D341Med (cell line): ENCODE data around the gene TERB2.
"Not testable (repeated sequence)": the region's sequence is repeated elsewhere in the genome, so short reads cannot be mapped to it uniquely, and the experiment has no call there.

ENCODE experiments used
- DNase-seq: peaks from one replicate; pipeline ENCODE4 v3.0.0; 2012; ENCODE audit warnings: low spot score

Gene TERB2

DNA sequence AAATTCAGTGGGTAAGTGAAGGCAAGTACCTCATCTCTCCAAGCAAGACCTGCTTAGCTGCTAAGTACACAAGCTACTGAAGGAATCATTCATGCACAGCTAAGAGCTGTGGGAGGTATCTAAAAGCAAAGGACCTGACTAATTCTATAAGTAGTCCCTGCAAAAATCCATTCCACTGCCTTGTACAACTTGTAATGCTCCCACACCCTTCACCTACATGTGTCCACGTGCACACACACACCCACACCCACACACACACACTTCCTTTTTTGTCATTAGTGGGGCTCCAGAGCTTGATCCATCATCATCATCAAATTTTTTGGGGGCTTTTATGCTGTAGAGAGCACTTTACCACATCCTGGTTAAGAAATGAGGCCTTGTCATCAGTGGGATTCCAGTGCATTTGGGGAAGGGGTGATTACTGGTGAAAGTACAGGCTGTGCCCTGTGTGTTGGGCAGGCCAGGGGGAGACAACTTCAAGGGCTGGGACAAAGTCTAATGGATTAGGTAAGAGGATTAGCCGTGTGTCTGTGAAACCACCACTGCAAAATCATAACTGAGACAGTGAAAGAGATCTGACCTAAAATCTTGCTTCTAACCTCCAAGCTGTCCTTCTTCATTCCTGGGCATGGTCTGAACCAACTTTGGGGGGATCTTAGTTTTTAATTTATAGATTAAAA, 47.4 kb downstream of the TERB2 start:
- not testable (repeated sequence) for DNase-seq

DNA sequence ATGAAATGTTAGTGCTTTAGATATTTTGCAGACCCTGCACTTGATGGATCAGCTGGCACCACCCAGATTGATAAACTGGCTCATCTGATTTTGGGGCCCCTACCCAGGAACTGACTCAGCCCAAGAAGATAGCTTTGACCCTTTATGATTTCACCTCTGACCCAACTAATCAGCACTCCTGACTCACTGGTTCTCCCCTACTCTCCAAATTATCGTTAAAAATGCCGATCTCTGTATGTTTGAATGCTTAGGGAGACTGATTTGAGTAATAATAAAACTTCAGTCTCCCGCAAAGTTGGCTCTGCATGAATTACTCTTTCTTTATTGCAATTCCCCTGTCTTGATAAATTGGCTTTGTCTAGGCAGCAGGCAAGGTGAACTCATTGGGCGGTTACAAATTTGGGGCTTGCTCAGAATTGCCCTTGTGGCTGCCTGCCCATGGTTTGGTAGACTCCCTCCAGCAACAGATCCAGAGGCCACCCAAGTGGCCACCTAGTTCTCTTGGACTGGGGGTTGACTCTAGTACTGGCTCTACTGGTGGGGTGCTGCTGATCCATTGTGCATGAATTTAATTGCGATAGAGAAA, 48.2 kb downstream of the TERB2 start:
- DNase-seq, result not testable (repeated sequence)

DNA sequence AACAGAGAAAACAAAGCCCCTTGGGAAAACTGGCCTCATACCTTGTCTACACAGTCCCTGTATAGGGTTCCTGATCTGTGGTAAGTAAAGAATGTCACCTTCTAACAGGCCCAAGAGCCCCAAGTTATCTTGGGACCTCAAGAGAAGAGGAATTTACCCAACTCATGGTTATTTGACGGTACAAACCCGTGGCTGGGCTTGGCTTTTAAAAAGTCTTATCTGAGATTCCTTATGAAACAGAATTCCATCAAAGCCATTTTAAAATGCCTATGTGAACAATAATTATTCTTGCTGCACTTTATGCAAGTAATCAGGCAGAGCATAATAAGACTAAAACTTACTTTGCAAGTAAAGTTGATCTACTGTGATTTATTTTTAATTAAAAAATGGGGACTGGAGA, 52.6 kb downstream of the TERB2 start:
- no peak for DNase-seq

DNA sequence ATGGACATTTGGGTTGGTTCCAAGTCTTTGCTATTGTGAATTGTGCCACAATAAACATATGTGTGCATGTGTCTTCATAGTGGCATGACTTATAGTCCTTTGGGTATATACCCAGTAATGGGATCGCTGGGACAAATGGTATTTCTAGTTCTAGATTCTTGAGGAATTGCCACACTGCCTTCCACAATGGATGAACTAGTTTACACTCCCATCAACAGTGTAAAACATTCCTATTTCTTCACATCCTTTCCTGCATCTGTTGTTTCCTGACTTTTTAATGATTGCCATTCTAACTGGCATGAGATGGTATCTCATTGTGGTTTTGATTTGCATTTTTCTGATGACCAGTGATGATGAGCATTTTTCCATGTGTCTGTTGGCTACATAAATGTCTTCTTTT, 58.6 kb downstream of the TERB2 start:
- not testable (repeated sequence) for DNase-seq

DNA sequence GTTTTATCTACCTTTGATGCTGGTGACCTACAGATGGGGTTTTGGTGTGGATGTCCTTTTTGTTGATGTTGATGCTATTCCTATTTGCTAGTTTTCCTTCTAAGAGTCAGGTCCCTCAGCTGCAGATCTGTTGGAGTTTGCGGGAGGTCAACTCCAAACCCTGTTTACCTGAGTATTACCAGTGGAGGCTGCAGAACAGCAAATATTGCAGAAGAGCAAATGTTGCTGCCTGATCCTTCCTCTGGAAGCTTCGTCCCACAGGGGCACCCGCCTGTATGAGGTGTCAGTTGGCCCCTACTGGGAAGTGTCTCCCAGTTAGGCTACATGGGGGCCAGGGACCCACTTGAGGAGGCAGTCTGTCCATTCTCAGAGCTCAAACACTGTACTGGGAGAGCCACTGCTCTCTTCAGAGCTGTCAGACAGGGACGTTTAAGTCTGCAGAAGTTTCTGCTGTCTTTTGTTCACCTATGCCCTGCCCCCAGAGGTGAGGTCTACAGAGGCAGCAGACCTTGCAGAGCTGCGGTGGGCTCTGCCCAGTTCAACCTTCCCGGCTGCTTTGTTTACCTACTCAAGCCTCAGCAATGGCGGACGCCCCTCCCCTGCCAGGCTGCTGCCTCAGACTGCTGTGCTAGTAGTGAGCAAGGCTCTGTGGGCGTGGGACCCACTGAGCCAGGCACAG, 63.9 kb downstream of the TERB2 start:
- not testable (repeated sequence) for DNase-seq

DNA sequence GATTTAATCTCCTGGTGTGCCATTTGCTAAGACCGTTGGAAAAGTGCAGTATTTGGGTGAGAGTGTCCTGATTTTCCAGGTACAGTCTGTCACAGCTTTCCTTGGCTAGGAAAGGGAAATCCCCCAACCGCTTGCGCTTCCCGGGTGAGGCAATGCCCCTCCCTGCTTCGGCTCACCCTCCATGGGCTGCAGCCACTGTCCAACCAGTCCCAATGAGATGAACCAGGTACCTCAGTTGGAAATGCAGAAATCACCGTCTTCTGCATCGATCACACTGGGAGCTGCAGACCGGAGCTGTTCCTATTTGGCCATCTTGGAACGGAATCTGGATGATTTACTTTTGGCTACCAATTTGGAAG, 64.4 kb downstream of the TERB2 start:
- DNase-seq, result not testable (repeated sequence)

DNA sequence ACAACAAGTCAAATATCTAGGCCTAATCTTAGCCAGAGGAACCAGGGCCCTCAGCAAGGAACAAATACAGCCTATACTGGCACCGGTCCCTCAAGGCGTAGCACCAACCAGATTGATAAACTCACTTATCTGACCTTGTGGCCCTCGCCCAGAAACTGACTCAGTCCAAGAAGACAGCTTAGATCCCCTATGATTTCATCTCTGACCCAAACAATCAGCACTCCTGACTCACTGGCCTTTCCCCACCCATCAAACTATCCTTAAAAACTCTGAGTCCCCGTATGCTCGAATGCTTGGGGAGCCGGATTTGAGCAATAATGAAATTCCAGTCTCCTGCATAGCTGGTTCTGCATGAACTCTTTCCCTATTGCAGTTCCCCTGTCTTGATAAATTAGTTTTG, 64.9 kb downstream of the TERB2 start:
- DNase-seq, result no peak

DNA sequence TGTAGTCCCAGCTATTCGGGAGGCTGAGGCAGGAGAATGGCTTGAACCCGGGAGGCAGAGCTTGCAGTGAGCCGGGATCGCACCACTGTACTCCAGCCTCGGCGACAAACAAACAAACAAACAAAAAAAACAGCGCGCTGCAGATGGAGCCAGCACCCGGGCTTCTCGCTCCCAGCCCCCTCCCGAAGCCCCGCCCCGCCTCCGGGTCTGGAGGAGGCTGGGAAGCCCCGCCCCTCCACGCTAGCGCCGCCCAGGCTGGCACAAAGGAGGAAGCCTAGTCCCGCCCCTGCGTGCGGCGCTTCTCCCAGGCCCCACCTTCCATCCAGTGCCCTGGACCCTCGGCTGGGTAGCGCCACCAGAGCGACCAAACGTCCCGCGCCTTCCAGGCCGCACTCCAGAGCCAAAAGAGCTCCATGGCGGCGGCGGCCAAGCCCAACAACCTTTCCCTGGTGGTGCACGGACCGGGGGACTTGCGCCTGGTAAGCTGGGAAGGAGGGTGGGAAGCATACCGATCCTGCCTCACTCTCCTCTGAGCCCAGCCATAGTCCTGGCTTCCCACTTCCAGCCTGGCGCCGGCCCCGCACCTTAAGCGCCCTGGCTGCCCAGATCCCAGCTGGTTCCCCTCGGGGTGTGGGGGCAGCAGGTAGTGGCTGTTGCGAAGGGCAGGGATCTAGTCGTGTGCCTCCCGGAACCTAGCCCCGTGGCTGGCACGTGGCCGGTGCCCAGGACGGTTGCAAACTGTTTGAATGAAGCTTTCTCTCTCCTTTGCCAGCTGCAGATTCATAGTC, 66.6 kb downstream of the TERB2 start, which contains the start of gene SORD:
TSS of gene SORD (plus strand) at position 325 of the 788 bp plus-strand sequence. CDS start at position 414, 89 bp downstream.
- DNase-seq, result peak; percentile 99

DNA sequence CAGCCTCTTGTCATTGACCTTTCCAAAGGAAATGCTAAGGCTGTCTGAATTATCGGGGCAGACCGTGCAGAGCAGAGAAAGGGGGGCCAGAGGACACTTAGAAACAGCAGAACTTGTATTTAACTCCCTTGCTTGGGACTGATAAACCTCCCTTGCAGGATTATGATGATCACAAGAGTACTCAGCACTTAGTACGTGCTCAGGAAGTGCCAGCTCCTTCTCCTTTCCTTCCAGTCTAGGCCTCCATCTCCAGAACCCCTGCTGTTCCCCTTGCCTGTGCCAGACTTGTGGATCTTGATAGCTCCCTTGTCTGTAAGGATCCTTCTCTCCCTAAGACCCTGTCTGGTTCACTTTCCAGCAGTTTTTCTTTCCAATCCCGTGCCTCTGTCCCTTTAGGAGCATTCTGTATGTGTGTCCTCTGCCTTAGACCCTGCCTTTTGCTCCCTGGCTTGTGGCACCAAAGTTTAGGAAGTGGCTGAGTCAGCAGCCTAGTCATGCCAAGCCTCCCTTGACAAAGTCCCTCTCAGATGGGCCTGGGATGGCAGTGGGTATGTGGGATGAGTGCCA, 67.3 kb downstream of the TERB2 start:
- DNase-seq, result no peak

DNA sequence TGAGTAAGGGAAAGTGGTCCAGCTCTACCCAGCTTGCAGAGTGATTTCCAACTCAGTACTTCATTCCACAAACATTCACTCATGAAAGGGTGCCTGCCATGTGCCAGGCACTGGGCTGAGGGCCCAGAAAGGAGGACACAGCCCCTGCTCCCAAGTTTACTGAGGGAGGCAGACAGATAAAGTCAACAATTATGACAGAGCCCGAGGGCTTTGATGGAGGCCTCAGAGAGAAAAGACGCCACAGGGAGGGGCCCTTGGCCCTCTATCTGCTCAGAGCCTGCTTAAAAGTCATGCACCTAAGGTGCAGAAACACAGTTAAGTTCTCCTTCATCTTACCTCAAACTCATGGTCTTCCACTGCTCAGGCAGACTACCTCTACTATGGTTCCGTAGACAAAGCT, 68.2 kb downstream of the TERB2 start:
- not testable (repeated sequence) for DNase-seq

DNA sequence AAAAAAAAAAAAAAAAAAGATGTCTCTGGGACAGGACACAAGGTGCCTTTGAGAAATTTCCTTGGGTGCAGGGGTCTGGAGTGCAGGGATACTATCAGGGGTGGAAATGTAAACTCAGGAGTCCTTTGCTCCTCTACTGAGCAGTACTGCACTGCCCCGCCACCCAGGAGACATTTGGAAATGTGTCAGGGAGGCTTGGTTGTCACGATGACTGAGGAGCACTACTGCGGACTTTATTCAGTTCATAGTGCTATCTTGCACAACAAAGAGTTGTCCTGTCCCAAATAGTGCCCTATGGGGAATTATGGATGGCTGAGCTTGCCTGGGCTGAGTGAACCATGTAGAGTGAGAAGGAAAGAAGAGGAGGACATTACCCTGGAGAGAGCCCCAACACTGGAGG, 69.1 kb downstream of the TERB2 start:
- not testable (repeated sequence) for DNase-seq

DNA sequence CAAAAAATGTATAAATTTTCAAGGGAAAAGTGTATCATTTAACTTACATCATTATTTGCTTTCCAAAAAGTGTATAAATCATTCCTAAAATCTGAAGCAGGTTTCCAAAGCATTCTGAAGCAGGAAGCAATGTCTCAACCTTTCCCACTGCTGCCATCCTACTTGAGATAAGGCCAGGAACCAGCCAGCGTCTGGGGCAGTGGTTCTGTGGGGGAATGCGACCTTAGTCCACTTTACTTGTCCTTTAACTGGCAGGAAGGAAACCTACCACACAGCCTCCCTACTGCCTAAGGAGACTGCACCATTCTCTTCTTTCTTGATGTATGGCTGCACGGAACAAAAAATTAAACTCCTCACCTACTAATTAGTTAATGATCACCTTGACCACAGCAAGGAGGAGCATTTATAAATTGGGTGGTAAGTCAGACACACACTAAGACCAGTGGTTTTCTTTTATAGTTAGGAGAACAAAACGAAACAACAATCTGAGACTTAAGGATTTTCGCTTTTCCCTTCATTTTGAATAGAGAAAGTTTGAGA, 70.2 kb downstream of the TERB2 start:
- DNase-seq, result no peak

DNA sequence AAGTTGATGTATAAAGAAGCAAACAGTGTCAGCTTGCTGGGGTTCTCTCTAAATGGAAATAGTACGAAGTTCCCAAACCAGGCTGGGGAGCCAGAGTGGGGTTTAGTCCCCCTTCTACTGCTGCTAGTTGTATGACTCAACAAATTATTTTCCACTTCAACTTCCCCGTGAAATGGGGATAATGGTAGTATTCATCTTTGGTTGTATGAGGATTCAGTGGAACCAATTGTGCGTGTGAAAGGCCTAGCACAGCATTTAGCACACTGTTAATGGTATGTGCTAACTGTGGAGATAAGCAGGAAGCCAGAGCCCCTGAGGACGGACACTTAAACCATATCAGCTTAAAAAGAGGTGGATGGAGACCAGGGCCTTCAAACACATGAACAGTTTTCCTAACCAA, 70.7 kb downstream of the TERB2 start:
- no peak for DNase-seq
